Progenitor cell of endocrine pancreas (in vitro differentiated cells): ENCODE results near the gene ERGIC2. TPM values are rescaled to one million over a fixed set of nuclear protein-coding genes. Genes with fewer than 3 reads are reported as not detected.

Source experiments
- DNase-seq: peaks from one replicate; pipeline ENCODE4 v3.0.0; 2021; ENCODE audit warnings: low spot score; ENCODE audit not compliant: unreplicated experiment
- H3K27ac Mint-ChIP-seq: 2 replicates; pipeline ENCODE4 v1.8.0; 2021; ENCODE audit warnings: mild to moderate bottlenecking, moderate library complexity, mixed read lengths
- H3K27me3 Mint-ChIP-seq: 2 replicates; pipeline ENCODE4 v1.8.0; 2021; ENCODE audit warnings: mixed read lengths
- H3K36me3 Mint-ChIP-seq: 2 replicates; pipeline ENCODE4 v1.8.0; 2022; ENCODE audit warnings: mixed read lengths; ENCODE audit not compliant: insufficient read depth
- H3K4me1 Mint-ChIP-seq: 2 replicates; pipeline ENCODE4 v1.8.0; 2021; ENCODE audit warnings: low read depth, mixed read lengths
- H3K4me3 Mint-ChIP-seq: 2 replicates; pipeline ENCODE4 v1.8.0; 2021; ENCODE audit warnings: low read depth, mild to moderate bottlenecking, moderate library complexity, mixed read lengths
- H3K9me3 Mint-ChIP-seq: 2 replicates; pipeline ENCODE4 v1.8.0; 2021; ENCODE audit warnings: low read depth, mixed read lengths
- total RNA-seq: library from RNA; stranded (reverse); gene quantifications from 2 replicates; pipeline ENCODE4 v1.2.1, GENCODE V29; 2021
- TF ChIP-seq, protein P1 (sequence below): fragments of 200-600 bp; sonication (generic); IDR thresholded peaks from one replicate; pipeline ENCODE4 v1.5.0; 2021; ENCODE audit warnings: antibody characterized with exemption, mild to moderate bottlenecking; ENCODE audit not compliant: unreplicated experiment

ERGIC2 gene
- total RNA-seq, 1 donor from 2014 or later = 115 TPM

DNA sequence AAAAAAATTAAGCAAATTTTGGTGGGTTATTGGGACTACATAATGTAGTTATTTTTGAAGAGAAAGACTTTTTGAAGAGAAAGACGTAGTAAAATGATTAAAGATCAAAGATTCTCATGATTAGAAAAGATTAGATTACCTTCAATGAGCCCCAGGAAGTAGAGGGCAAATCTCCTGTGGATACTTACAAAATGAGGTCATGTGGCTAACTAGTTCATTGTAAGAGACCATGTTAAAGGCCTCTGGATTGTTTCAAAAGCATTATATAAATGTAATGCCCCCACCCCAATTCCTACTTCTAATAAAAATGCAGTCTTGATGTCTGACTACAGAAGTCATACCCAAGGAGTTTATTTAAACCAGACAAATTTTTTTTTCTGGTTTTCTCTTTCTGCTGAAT lies 93.3 kb downstream of the ERGIC2 start:
- Mint-ChIP-seq H3K4me1 (no peaks in the 10 kb centered on the region), H3K9me3 (peaks cover 18% of the 10 kb centered on the region), H3K36me3 (peaks cover 4% of the 10 kb centered on the region), H3K27me3 (no peaks in the 10 kb centered on the region), H3K4me3 (no peak overlapping the region), H3K27ac (no peak overlapping the region)
- TF ChIP-seq, protein P1, sequence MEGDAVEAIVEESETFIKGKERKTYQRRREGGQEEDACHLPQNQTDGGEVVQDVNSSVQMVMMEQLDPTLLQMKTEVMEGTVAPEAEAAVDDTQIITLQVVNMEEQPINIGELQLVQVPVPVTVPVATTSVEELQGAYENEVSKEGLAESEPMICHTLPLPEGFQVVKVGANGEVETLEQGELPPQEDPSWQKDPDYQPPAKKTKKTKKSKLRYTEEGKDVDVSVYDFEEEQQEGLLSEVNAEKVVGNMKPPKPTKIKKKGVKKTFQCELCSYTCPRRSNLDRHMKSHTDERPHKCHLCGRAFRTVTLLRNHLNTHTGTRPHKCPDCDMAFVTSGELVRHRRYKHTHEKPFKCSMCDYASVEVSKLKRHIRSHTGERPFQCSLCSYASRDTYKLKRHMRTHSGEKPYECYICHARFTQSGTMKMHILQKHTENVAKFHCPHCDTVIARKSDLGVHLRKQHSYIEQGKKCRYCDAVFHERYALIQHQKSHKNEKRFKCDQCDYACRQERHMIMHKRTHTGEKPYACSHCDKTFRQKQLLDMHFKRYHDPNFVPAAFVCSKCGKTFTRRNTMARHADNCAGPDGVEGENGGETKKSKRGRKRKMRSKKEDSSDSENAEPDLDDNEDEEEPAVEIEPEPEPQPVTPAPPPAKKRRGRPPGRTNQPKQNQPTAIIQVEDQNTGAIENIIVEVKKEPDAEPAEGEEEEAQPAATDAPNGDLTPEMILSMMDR = no peak
- DNase-seq = no peak

Other genes with a start within 250 kb of the ERGIC2 start
- 4.8 and 8.4 TPM in 2 replicates for gene FAR2, start 231.9 kb downstream of the ERGIC2 start, total RNA-seq
- 0.31 and 0.65 TPM in 2 replicates for gene OVCH1, start 116.5 kb upstream of the ERGIC2 start, total RNA-seq